GM12875 (cell line): Measurements from ENCODE around the gene SMPD3.

Source experiments
- H3K4me3 ChIP-seq: one replicate; pipeline ENCODE4 v1.5.1; 2011; ENCODE audit warnings: low read depth, low read length, control low read depth
- CTCF ChIP-seq: IDR thresholded peaks from 2 replicates; pipeline ENCODE4 v1.5.1; 2011; ENCODE audit warnings: low read depth, mild to moderate bottlenecking, control low read depth, inconsistent platforms, low read length, moderate library complexity, borderline replicate concordance; ENCODE audit not compliant: insufficient read depth

The SMPD3 gene

GRCh38 chr16:68480084-68480995 lies 32.0 kb upstream of the SMPD3 start:
- H3K4me3 ChIP-seq = no peak overlapping the region
- TF ChIP-seq CTCF = no peak

GRCh38 chr16:68479271-68479670 lies 31.0 kb upstream of the SMPD3 start:
- TF ChIP-seq CTCF = no peak

GRCh38 chr16:68478526-68479250 lies 30.4 kb upstream of the SMPD3 start:
- TF ChIP-seq CTCF = no peak
- no peak overlapping the region for H3K4me3 ChIP-seq

More at GRCh38 chr16:68479271-68479670, 31.0 kb upstream of the SMPD3 start:
- no peak overlapping the region for H3K4me3 ChIP-seq

GRCh38 chr16:68475071-68475470 lies 26.8 kb upstream of the SMPD3 start:
- TF ChIP-seq CTCF = no peak

GRCh38 chr16:68473358-68474070 lies 25.2 kb upstream of the SMPD3 start:
- H3K4me3 ChIP-seq = no peak overlapping the region
- TF ChIP-seq CTCF = no peak

More at GRCh38 chr16:68475071-68475470, 26.8 kb upstream of the SMPD3 start:
- H3K4me3 ChIP-seq = no peak overlapping the region

GRCh38 chr16:68472581-68472980 lies 24.3 kb upstream of the SMPD3 start:
- no peak overlapping the region for H3K4me3 ChIP-seq
- 0 out of 2 replicates have a peak, but pooled peaks have one; percentile 2 for TF ChIP-seq CTCF
